GM13976 (cell line): ENCODE results near the gene AQP7.

Experiments
- DNase-seq: peaks from one replicate; pipeline ENCODE4 v3.0.0; 2012; ENCODE audit warnings: low spot score
- in situ Hi-C: fragments of 300-500 bp; cut with MboI; formaldehyde crosslinking; loops from one replicate; pipeline ENCODE4 v1.12.0; 2022; ENCODE audit warnings: low sequenced_read_pairs, mixed read lengths, inconsistent platforms; ENCODE audit not compliant: unreplicated experiment
- TF ChIP-seq, protein P1 (sequence below): IDR thresholded peaks from 2 replicates; pipeline ENCODE4 v1.5.1; 2012; ENCODE audit warnings: borderline replicate concordance, mild to moderate bottlenecking; ENCODE audit not compliant: insufficient read depth; ENCODE audit errors: extremely low read depth, missing control alignments, control extremely low read depth

Gene AQP7

DNA sequence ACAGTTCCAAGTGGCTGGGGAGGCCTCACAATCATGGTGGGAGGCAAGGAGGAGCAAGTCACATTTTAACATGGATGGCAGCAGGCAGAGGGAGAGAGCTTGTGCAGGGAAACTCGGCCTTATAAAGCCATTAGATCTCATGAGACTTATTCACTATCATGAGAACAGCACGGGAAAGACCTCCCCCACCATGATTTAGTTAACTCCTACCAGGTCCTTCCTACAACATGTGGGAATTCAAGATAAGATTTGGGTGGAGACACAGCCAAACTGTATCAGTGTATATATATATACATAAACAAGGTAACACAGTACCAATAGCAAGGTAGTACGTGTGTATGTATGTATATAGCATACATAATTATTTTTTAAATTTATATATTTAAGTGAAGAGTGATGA lies 61.2 kb downstream of the AQP7 start:
- no peak for DNase-seq
- TF ChIP-seq, protein P1, sequence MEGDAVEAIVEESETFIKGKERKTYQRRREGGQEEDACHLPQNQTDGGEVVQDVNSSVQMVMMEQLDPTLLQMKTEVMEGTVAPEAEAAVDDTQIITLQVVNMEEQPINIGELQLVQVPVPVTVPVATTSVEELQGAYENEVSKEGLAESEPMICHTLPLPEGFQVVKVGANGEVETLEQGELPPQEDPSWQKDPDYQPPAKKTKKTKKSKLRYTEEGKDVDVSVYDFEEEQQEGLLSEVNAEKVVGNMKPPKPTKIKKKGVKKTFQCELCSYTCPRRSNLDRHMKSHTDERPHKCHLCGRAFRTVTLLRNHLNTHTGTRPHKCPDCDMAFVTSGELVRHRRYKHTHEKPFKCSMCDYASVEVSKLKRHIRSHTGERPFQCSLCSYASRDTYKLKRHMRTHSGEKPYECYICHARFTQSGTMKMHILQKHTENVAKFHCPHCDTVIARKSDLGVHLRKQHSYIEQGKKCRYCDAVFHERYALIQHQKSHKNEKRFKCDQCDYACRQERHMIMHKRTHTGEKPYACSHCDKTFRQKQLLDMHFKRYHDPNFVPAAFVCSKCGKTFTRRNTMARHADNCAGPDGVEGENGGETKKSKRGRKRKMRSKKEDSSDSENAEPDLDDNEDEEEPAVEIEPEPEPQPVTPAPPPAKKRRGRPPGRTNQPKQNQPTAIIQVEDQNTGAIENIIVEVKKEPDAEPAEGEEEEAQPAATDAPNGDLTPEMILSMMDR, result no peak
- in situ Hi-C loops, result no loop called here

DNA sequence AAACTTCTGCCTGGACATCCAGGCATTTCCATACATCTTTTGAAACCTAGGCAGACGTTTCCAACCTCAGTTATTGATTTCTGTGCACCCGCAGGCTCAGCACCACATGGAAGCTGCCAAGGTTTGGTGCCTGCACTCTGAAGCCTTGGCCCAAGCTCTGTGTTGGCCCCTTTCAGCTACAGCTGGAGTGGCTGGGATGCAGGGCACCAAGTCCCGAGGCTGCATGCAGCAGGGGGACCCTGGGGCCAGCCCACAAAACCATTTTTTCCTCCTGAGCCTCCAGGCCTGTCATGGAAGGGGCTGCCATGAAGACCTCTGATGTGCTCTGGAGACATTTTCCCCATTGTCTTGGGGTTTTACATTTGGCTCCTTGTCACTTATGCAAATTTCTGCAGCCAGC lies 62.2 kb downstream of the AQP7 start:
- in situ Hi-C loops, result no loop called here
- TF ChIP-seq, protein P1, result no peak
- DNase-seq, result no peak
